KG1 (cell line): ENCODE results near the gene GYPC.
"Not testable (repeated sequence)": the region's sequence is repeated elsewhere in the genome, so short reads cannot be mapped to it uniquely, and the experiment has no call there.

Source experiments
- DNase-seq: peaks from one replicate; lab custom pipeline; 2025; lab: John Stamatoyannopoulos, UW

The GYPC gene

DNA sequence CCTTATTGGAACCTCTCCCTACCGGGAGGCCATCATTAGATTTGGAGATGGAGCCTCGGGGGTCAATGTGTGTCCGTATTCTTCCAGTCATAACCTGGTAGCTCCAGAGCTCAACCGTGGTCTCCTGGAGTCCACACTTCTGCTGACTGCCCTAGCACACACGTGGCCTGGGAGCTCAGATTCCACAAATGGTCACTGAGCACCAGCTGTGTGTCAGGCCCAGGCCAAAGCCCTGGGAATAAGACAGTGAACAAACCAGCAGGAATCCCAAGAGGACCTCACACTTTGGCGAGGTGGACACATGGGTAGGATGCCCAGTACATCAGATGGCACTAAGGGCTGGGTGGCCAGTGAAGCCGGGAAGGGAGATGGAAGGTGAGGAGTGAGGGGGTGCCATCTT is 15.5 kb downstream of the GYPC start:
- DNase-seq: no peak

GRCh38 chr2:126672980-126673605 is 17.1 kb downstream of the GYPC start:
- no peak for DNase-seq

DNA sequence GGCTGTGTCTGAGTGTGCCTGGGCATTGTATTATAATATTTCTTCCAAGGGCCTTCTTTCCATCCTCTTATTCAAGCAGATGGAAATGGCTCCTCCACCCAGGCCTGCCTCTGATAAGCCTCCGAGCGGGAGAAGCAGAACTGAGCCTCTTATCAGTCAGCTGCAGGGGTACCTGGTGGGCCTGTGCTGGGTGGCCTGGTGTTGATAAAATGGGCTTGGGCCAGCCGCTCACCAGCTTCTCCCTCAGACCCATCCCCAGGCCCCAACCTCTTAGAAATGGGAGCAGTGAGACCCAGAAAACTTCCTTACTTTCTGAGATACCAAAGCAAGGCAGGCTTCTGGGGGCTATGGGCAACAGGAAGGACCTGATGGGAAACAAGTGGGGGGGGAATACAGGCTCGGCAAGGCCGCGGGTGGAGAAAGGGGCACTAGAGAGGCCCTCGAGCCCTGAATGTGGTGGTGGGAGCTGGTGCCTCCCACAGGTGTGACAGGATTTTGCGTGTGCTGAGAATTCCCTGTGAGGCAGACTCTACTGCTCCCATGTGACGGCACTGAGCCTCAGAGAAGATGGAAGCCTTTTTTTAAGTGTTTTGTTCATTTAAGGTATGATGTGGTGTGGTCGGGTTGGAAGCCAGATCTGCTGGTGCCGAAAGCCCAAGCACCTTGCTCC is 18.3 kb downstream of the GYPC start:
- no peak for DNase-seq

DNA sequence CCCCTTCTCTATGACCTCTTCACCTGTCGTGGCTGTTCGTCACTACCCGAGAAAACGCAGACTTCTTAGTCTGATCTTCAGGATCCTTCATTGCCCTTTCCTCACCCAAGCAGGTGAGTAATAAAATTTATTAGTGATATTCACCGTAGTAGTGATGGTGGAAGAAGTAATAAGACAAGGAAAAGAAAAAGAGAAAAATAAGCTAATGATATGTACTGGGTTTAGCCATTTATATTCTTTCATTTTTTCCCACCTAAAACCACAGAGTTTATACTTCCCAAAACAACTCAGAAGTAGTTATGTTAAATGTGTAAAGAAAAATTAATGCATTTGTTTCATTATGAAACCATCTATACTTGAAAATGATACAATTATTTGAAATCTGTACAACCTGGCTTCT is 19.7 kb downstream of the GYPC start:
- no peak for DNase-seq

DNA sequence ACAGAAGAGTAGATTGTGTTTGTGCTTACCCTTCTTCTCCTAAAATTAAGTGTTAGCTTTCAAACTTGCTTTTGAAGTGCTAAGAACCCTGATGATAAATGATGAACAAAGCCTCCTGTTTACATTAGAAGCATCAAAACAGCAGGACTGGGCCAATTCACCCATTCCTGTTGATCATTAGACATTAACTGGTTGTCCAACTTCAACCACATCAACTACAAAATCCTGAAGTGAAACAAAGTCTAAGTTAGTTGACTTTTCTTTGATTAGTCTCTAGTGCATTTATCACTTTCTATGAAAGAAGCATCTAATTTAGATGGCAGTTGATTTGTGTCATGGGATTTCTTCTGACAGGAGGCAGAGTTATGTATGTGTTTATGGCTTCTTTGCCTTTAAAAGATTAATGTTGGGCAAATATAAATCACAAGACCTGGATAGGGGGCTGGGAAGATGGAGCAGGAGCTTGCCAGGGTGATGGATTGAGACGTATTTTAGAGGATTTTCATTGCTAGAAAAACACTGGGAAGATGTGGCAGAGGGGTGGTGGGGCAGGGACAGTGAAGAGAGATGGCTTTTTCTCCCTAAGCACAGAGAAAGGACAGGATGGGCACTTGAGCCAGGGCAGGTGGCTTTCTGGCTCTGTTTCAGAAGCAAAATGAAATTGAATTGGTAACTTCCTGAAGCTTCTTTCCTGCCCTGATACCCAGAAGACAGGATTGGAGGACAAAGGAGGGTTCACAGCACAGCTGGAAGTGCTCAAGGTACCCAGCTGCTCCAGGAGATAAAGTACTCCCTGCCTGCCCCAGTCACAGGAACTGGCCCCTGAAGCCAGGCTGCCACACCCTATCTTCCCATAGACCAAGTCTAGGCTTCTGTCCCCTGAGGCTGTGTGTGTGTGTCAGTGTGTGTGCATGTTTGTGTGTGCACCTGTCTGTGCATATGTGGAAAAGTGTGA is 20.5 kb downstream of the GYPC start:
- no peak for DNase-seq

- DNase-seq: no peak
Measured at GRCh38 chr2:126677176-126677538, 21.2 kb downstream of the GYPC start.

DNA sequence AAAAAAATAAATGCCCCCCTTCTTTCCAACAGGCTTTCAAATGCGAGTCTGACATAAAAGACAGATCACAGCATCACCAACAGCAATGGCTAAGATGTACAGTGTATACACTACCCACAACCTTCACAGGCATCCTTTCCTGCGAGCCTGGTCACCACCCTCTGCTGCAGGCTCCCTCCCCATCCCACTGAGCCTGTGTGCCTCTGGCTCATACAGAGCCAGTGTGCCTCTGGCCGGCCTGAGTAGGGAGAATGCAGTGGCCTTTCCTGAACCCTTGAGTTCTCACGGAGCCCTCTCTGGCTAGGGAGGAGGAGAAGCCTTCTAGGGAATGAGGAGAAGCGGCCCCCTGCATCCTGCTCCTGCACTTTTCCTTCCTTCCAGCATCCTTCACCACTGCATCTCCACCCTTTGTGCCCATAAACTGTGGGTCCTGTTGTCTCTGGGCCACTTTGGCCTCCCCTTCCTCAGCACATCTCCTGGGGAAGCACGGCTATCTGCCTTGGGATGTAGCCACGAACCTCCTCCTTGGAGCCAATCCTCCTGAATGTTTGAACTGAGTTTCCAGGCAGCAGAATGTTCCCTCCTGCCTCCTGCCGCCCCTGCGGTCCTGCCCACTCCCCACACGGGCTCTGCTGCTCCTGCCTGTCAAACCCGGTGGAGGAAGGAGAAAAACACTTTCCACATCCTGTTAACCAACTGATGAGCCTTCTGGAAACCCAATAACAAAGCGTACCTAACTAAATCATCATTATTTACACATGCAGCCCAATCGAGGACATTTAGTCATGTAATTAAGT is 22.5 kb downstream of the GYPC start:
- no peak for DNase-seq

DNA sequence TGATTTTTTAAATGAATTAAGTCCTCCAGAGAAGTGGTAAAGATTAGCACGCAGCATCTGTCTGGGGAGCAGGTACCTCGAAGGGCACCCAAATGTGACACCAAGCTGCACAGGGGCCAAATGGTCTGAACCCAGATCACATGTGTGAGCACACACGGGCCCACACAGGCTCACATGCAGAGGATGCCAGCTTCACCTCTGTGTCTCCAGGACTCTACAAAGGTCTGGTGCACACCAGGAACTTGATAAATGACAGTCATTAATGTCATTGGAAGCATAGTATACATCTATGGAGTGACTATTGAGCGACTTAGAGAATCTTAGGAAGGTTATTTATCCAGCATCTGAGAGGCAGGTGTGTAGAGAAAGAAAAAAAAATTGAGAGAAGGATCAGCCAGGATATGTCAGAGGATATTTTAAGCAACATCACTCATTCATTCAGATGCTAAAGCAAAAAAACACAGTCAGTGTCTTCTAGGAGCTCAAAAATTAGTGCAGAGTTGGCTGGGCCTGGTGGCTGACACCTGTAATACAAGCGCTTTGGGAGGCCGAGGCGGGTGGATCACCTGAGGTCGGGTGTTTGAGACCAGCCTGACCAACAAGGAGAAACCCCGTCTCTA is 23.2 kb downstream of the GYPC start:
- DNase-seq: no peak

DNA sequence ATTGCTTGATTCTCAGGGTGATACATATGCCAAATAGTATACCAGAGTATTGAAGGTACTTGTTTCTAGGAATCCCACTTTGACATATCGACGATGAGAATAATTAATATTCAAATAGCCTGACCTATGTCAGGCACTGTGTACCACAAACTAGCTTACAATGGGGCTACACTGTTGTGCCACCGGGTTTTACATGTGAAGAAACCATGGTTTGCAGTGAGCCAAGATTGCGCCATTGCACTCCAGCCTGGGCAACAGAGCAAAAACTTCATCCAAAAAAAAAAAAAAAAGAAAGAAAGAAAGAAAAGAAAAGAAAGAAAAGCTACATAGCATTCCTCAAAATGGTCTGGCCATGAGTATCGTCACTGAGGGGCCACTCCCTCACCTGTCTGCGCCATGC is 25.5 kb downstream of the GYPC start:
- DNase-seq: no peak

GRCh38 chr2:126685629-126686028 is 29.7 kb downstream of the GYPC start:
- DNase-seq: no peak

DNA sequence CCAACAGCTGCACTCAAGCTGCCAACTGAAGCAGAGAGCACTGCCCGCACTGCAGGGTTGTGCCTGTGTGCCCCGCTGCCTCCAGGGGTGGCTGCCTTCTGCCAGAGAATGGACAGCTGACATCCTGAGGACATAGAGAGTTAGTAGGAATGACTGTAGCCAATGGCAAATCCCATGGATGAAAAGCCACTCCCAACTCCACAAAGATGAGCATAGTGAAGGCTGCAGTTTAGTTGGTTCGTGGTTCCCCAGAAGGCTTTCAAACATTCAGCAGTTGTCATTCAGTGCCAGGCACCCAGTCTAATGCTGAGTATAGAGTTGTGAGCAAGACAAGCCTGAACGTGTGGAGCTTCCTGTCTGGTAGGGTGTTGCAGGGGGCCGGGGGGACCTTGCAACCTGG is 30.3 kb downstream of the GYPC start:
- DNase-seq: no peak

DNA sequence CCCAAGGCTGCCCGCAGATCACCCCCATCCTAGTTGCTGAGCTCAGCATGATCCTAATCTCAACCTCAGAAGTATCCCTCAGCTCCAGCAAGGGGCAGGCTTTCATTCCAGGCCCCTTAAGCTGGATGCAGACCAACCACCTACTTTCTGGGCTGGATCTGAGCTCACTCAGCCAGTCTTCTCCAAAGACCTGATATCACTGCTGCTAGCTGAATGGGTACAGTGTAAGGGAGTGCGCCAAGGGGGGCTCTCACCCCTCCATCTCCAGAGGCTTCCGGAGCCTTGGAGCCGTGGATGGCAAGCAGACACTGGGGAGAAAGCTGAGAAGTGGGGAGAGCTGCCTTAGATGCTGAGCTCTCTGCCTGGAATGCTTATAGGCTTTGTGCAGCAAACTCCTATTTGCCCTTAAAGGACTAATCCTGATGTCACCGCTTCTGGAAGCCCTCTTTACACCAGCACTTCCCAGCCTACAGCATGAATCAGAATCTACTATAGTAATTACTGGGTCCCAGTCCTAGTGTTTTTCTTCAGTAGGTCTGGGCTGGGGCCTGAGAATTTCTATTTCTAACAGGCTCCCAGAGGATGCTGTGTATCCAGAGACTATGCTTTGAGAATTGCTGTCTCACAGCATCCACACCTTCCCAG is 31.0 kb downstream of the GYPC start:
- DNase-seq: no peak

GRCh38 chr2:126687503-126687902 is 31.5 kb downstream of the GYPC start:
- no peak for DNase-seq

GRCh38 chr2:126688594-126688993 is 32.6 kb downstream of the GYPC start:
- not testable (repeated sequence) for DNase-seq

GRCh38 chr2:126692241-126692640 is 36.3 kb downstream of the GYPC start:
- DNase-seq: not testable (repeated sequence)

DNA sequence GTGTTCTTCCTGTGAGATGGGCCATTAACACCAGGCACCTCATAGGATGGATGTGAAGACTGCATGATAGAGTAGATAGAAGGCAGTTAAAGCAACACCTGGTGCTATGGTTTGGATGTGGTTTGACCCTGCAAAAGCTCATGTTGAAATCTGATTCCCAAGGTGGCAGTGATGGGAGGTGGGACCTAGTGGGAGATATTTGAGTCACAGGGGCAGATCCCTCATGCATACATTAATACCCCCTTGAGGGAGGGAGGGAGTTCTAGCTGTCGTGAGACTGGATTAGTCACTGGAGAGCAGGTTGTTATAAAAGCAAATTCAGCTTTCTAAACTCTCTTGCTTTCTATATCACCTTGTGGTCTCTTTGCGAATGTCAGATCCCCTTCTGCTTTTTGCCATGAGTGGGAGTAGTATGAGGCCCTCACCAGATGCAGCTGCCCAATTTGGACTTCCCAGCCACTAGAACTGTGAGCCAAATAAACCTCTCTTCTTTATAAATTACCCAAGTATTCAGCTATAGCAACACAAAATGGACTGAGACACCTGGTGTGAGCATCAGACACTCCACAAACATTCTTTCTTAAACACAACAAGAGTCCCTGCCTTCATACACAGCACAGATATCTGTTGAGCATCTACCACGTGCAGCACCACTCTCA is 37.1 kb downstream of the GYPC start:
- DNase-seq: not testable (repeated sequence)

DNA sequence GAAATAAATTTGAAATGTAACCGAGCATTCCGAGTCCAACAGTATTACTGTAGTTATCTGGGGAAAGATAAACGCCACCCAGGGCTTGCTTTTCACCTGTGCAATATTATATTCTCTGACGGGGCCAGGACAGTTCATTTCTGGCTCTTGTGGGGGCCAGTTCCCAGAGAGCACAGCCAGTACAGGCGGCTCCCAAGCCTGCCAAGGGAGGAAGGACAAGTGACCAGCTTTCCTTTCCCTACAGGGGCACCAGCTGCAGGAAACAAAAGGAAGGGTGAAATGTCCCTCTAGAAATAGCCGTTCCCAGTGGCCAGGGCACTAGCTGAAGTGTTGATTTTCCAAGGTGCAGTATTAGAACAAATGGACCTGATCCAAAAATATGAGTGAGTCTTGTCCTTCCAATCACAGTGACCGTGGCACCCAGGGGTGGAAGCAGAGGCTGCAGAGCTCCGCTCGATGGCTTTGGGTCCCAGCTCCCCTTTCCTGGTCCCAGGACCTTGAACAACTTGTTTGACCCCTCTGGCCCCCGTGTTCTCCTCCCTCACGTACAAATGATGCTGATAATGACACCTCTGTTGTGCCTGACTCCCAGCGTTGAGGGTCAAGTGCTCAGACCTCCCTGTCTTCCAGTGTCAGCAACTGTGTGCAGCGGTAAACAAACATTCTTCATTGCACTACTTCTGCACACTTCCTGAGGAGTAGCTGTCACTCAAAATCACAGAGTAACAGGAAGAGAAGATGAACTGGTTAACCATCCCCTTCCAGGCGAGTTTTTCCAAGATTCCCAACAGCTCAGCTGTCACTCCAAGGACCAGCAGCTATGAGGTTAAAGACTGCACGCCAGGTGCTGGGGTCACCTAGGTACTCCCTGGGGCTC is 40.9 kb downstream of the GYPC start:
- no peak for DNase-seq

DNA sequence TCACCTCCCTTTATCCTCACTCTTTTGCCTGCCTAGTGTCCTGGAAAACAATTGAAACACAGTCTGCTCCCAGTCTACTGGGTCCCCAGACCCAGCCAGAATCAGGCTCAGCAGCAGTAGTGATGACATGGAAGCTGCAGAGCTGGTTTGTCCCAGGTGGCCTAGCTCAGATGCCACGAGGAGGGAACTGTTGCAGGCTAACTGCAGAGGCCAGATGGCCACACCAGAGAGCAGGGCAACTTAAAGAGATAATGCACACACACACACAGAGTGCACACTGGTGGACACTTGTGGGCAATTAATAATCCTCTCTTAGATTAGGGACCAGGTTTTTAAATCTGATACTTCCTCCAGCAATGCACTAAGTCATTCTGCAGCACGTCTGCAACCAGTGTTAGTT is 42.4 kb downstream of the GYPC start:
- DNase-seq: no peak

DNA sequence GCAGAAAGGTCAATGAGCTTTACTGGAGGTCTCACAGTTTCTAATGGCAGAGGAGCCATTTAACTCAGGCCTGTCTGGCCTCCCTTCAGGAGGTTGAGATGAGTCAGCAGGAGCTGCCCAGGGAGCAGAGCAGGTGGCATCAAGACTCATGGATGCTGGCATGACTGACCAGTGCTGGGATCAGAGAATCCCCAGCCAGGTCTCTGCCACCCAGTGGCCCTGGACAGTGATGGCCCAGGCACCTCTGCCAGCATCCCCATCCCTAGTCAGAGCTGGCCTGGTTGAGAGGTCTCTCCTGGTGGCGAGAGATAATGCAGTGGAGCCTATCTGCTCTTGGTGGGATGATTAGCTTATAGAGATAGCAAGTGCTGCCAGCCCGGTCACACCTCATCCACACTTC is 43.1 kb downstream of the GYPC start:
- DNase-seq: no peak
